Posterior vena cava (tissue), 2 donors: ENCODE measurements around the gene NID1. TPM values are rescaled to one million over a fixed set of nuclear protein-coding genes. Genes with fewer than 3 reads are reported as not detected.
A peak's percentile ranks its signal among the peaks of the same experiment; 100 is the strongest.

ENCODE experiments used
- DNase-seq: peaks from one replicate; pipeline ENCODE4 v3.0.0-alpha.2; 2020; ENCODE audit warnings: low spot score
- intact Hi-C, 2 donors: fragments of 100-400 bp; cut with DNase I; formaldehyde crosslinking; loops; one replicate each; pipeline versions ENCODE4 v1.14.1 to v1.14.2; 2022 to 2023
- total RNA-seq, 2 donors: library from RNA; stranded (reverse); fragmentation: NEBNext Ultra II Directional; extraction: Animal tissue kit (Norgen Biotek cat#: 25700); gene quantifications; one replicate each; pipeline ENCODE4 v1.2.1, GENCODE V29; 2021
- donor health status: DM: yes; HTN: yes; CAD: no.
- donor health status: DM: yes; HTN: yes; CAD: no.

NID1 gene
- total RNA-seq, 2 donors from 2014 or later, result 122 to 189 TPM

DNA sequence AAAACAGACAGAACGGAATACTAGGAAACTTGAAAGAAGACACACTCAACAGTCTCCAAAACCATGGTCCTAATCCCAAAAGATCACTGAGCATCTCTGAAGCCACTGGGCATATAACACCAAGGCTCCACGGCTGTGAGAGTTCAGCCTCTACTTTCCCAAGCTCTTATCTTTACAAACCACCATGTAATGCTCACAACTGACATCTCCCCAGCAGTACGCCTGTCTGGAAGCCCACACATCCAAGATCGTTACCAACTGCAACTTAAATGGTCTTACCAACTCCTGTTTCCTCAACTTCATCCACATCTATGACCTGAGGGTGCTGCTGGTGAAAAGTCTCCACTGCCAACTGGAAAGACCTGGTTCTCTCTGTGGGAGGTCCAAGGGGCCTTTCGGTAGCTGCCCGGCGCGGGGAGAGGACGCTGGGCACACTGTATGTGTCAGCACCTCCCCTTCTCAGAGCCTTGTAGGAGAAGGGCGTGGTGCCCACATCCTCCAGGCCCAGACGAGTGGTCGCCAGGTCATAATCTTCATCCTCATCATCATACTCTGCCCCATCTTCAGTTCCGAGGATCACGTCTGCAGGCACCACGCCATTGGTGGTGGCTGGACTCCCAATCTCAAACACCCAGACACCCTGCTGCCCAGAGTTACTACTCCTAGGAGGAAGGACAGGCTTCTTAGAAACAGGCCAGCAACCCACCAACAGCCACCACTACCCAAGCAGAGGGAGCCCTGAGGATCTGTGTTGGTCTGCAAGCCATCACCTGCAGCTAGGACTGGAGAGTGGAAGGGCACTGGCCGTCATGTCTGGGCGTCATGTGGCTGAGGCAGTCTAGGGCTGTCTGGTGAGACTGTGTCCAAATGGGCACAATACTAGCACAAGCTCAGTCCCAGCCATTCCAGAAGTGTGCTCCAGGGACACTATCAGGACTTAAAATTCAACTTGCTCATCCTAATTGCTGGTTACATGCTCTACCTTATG, 23.0 kb downstream of the NID1 start:
- DNase-seq, result no peak
- intact Hi-C loops, result no loop called here

DNA sequence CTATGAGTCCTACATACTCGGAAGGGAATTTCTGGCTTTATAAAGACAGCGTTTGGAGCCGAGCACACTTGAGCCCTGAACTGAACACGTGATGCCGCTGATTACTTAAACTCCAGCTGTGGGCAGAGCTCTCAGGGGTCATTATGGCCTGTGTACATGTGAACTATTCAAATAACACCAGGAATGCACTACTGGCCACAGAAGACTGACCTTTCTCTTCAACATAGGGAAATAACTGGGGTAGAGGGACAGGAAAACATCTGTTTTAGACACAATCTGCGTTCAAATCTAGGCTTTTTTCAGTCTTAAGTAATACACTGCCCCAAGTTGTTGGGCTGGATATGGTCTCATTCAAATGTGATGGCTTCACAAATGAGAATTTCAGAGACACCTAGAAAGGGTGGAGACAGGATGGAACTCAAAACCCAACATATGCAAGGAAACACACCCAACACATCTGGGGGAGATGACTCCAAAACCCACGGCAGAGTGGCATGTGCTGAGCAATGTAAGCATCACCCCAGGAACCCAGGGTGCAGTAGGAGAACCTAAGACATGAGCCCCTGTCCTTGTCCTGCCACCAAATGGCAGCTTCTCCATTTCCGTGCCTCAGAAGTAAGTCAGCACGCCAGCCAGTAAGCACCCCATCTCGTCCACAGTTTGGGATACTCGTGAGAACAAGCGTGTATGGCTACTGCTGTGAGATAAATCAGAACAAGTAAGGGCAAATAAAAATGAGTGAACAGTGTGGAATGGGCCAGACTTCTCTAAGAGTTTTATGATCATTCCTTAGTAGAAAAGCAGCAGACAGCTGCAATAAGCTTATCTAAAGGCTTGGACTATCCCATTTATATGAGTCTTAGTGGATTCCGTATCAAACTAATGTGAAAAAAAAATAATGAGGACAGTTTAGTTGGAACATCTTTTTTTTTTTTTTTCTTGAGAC, 24.9 kb downstream of the NID1 start:
- intact Hi-C loops, result no loop called here

DNA sequence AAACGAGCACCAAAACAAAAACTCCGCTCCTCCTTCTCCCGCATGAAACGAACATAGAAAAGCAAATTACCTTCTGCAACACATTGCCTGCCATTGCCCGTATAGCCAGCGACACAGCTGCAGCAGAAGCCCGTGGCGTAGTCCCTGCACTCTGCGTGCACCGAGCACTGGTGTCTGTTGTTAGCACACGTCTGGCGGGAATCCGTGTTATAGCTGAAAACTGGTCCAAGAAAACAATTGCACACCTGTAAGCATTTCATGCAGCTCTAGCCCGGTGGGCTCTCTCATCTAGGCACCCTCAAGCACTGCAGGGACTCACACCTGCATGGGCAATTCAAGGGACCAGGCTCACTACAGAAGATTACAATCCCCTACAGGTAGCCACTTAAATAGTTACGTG, 26.9 kb downstream of the NID1 start:
- intact Hi-C loops, result no loop called here
- DNase-seq, result no peak

More for the DNA sequence above, 24.9 kb downstream of the NID1 start:
- DNase-seq, result no peak

DNA sequence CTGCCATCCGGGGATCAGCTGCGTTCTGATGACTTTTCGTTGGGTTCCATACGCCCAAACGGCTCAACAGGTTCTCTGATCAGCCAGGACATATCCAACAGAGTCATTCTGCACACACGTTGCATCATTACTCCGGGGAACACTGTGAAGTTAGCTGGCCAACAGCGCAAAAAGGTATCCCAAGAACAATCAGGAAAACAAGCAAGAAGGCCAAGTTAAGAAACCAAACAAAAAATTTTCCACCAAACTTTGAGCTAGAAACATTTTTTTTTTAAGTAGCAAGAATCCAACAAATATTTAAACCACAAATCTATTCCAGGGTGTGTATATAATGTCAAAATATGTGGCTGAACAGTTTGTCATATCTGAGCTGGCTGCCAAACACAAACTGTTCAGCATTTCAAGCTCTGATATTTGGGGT, 29.2 kb downstream of the NID1 start:
- intact Hi-C loops, result no loop called here
- no peak for DNase-seq

DNA sequence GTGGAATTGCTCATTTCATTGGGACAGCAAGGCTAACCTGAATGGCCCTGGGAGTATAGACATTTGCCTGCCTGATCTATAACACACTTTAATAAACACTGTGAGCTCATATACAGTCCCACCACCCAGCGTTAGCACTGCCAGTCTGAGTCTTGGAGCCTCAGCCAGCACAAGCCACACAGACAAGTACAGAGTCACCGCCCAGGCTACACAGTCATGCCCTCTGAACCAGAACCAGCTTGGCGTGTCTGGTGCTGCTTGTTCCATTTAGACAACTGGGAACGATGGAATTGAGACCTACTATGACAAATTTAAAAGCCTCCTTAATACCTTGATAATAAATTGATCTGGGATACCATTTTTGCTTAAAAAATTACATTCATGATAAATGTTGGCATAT, 31.6 kb downstream of the NID1 start:
- no peak for DNase-seq
- intact Hi-C loops, result no loop called here

DNA sequence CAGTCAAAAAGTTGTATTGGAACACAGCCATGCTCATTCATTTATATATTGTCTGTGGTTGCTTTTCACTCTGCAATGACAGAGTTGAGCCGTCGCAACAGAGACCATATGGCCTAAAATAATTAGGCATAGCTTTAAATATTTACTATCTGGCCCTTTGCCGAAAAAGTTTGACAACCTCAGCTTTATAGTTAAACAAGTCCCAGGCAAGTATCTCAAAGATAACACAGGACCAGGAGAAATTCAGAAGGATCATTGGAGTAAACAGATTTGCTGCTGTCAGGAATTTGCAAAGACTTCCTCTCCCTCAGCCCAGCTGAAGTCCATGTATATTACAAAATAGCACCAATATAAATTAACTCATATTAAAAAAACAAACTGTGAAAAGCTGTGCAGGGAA, 34.4 kb downstream of the NID1 start:
- intact Hi-C loops, result no loop called here
- DNase-seq, result no peak

DNA sequence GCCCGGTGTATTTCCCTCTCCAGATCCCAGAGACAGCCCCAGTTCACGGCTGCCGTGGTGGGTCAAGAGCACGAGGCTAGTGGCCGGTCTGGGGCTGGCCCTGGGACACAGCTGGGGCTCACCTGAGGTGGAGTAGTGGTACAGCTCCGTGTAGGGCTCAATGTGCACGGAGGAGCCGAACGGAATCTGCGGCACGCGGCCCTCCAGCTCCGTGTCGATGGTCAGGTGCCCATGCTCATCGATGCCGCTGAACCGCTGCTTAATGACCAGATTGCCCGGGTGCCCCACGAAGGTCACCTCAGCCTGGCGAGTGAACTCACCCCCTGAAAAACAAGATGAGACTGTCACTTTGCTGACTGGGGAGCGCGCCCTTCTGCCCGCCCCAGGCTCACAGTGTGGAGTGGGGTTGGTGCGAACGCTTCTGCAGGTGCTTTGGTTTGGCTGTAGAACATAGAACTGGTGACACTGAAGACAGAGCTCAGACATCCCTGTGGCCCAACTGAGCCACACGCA, 35.4 kb downstream of the NID1 start:
- no peak for DNase-seq
- intact Hi-C loops, result no loop called here

DNA sequence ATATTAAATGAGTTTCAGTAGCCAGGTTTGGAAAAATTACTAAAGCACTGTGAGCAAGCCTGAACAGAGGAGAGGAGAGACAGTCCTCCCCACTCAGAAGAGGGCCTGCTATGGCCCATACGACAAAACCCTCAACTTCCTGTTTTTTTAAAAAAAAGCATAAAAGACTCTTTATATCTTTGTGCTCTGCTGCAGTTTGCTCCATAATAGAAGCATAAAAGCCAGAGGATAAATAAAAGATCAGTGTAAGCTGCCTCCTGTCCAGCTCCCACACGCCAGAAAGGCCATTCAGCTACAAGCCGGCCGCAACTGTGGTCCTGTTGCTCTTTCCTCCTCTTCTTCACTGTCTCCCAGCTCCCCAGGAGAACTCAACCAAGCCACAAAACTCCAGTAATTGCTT, 37.8 kb downstream of the NID1 start:
- intact Hi-C loops, result no loop called here
- DNase-seq, result no peak

DNA sequence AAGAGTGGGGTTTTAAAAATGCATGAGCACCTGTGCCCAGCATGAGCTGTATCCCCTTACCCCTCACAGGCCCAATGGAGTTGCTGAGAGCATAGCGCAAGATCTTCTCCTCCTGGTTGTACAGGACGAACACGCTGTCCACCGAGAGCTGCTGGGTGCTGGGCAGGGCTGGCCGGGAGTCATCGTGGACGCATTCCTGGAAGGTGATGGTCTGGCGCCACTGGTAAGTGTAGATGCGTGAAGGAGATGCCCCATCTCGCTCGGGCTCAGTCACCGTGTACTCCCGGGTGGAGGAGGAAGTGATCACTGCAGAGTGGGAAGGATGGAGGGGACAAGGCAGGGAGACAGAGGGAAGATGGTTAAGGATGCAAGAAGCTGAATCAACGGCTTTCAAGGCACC, 39.1 kb downstream of the NID1 start:
- intact Hi-C loops, result no loop called here
- no peak for DNase-seq

DNA sequence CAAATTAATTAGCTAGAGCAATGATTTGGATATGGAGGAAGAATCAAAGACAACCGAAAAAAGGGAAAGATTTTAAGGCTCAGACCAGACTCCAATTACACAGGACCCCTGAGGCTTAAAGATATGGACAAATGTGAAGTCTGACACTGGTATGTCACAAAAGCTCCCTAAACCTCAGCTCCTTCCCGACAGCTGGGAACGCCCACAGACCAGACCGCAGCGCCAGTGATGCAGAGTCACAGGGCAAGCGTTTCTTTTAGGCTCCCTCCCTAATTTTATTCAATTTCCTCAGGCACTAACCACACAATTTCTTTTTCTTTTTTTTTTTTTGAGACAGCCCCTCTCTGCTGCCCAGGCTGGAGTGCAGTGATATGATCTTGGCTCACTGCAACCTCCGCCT, 40.2 kb downstream of the NID1 start:
- DNase-seq, result no peak
- intact Hi-C loops, result no loop called here

DNA sequence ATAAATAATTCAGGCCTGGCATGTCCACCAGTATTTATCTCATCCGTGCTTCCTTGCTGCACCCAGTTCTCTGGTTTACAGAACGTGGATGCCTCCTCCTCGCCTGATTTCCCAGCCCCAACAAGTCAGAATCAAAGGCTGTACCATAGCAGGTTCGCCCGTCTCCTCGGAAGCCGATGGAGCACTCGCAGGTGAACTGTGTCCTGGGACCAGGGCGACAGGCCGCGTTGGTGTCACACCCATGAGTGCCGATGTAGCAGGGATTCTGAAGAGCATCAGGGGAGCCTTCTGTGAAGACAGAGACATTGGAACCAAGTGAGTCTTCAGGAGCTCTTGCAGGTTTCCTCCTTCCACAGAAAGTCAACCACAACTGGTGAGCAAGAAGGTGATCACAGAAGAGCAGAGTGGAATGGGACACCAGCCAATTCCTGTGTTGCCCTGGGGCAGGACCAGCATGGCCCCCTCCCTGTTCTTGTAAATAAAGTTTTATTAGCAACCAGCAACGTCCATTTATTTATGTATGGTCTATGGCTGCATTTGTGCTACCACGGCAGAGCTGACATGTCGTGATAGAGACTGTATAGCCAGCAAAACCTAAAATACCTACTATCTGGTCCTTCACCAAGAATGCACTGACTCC, 40.8 kb downstream of the NID1 start:
- intact Hi-C loops, result no loop called here
- DNase-seq, result no peak

DNA sequence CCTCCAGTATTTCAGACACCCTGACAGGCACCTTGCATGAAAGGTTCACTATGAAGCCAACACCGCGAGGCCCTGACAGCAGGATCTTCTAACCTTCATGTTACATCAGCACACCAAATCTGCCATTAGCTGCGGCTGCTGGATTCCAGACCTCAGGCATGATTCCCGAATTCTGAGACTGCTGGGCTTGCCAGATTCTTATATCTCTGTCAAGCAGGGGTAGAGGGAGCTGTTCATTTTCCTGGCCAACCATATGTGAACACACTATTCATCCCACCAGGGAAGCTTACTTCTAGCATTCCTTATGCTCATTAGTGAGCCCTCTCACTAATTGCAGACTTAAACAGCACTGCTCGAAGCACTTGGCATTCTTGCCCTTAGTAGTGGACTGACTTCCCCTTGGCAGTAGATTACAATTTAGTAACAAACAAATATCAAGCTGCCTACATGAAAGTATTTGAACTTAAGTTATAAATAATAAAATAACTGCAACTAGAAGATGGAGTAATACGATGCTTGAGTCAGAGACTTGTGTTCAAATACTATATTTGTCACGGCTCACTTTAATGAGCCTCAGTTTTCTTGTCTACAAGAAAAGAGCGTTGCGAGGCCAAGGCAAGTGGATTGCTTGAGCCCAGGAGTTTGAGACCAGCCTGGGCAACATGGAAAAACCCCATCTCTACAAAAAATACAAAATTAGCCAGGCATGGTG, 43.3 kb downstream of the NID1 start:
- DNase-seq, result no peak
- intact Hi-C loops, result no loop called here

DNA sequence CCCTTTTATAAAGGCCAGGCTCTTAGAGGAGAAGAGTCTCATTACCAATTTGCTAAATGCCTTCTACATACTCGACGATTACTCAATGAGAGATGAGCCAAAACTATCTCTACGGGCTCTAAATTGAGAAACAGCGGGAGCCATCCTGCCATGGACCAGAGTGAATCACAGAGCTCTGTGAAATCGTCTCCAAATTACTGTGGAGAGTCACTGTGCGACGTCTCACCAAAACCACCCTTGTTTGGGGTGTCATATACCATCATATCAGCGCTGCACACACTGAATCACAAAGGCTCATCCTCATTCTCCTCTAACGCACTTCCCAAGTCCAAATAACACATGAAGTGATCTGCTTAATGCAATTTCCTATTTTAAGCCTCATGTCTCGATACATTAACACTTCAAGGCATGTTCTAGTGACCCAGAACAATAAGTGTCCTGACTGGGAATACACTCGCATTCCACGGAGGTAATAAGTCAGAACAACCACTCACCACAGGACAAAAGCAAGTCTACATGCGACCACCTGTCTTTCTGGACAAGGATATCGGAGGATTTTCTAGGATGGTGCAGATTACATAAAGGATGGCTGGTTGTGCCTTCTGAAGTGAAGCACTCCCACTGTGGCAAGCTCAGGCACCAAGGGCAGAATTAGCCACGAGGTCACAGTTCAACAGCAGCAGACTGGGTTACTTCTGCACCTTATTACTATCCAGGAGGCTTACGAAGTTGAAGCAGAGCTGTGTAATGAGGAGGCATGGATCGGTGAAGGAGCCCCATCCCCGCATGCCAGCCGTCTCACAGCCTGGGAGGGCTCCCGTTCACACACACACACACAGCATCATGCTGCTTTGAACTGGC, 44.3 kb downstream of the NID1 start:
- DNase-seq, result no peak
- intact Hi-C loops, result no loop called here

DNA sequence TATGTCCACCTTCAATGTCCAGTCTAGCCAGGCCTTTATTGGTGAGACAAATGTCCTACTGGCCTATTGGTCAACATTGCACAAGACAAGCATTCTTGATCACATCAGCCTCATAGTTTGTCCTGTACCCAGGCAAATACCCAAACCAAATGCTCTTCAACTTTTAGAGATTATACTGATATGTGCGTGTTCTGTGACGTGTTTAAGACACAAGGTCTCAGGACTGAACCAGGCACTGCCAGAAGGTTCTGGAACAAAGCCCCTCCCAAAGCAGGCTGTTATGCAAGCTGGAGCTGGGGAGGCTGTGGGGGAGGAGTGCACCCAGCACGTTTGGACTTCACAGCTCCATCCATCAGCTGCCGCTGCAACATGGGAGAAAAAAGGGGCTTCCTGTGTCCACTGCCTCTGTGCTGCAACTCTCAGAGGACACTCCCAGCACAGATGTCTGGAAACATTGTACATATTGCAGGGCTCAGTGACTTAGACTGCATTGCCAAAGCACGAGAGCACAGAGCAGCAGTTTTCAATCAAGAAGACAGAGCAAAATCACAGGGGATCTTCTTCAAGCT, 45.9 kb downstream of the NID1 start:
- DNase-seq, result peak; percentile 94
- intact Hi-C loops, result no loop called here

DNA sequence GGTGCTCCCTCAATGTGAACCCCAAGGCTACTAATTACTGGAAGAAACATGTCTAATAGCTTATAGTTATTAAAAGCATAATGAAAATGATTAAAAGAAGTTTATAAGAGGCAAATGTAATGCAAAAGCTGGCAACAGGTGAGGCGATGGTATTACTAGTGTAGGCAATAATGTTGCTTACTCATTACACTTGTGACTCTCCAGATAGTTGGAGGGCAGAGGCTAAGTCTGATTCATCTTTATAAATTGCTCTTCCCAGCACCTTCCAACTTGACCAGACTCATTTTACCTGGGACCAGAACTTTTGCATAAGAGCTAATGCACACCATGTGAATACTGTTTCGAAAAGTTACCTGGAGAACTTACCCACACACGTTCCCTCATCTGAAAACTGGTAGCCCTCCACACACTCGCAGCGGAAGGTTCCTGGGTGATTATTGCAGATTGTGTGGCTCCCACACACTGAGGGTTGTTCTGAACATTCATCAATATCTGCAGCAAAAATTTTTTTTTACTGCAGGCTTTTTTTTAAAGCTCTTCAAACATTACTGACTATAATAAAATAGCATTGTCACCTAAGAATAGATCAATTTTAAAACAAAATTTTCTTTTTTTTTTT, 48.0 kb downstream of the NID1 start:
- DNase-seq, result no peak
- intact Hi-C loops, result no loop called here

DNA sequence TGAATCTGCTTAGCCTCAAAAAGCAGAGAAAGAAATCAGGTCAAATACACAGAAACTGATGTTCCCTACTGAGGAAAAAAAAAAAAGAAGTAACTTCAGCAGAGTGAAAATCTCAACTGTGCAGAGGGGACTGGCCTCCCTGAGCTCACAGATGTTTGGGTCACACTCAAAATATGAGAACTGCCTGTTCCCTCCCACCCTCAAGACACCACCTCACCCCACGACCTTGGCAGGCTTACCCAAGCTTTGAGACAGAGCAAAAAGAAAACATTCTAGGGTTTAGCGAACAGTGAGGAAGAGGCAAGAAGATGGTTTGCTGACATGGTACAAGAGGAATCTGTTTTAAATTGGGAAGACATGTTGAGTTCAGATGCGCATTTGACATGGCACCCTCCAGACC, 48.8 kb downstream of the NID1 start:
- DNase-seq, result no peak
- intact Hi-C loops, result no loop called here

DNA sequence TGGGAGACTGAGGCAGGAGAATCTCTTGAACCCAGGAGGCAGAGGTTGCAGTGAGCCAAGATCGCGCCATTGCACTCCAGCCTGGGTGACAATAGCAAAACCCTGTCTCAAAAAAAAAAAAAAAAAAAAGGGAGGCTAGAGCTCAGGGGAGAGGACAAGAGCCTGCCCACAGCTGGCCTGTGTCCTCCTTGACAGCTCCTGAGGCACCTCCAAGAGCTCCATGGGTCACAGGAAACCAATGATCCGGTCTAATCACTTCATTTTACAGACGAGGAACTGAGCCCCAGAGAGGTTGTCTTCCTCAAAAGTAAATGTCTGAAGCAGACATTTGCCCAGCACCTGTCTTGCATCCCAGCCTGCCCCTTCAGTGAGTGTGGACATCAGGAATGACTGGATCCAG, 49.4 kb downstream of the NID1 start:
- no peak for DNase-seq
- intact Hi-C loops, result no loop called here
